Stimulated activated CD8-positive, alpha-beta memory T cell treated with anti-CD3 and anti-CD28 coated beads, Interleukin-4, amount 100 ng/mL, for 4 hours (primary cell): ENCODE measurements around the gene OLA1.
A peak's percentile ranks its signal among the peaks of the same experiment; 100 is the strongest.
"Not testable (repeated sequence)": the region's sequence is repeated elsewhere in the genome, so short reads cannot be mapped to it uniquely, and the experiment has no call there.

Experiments
- DNase-seq, 2 donors: peaks; one replicate each; pipeline ENCODE4 v3.0.0-alpha.2; 2020; ENCODE audit warnings: low read depth in 2 of 2, low spot score in 1 of 2

The OLA1 gene

DNA sequence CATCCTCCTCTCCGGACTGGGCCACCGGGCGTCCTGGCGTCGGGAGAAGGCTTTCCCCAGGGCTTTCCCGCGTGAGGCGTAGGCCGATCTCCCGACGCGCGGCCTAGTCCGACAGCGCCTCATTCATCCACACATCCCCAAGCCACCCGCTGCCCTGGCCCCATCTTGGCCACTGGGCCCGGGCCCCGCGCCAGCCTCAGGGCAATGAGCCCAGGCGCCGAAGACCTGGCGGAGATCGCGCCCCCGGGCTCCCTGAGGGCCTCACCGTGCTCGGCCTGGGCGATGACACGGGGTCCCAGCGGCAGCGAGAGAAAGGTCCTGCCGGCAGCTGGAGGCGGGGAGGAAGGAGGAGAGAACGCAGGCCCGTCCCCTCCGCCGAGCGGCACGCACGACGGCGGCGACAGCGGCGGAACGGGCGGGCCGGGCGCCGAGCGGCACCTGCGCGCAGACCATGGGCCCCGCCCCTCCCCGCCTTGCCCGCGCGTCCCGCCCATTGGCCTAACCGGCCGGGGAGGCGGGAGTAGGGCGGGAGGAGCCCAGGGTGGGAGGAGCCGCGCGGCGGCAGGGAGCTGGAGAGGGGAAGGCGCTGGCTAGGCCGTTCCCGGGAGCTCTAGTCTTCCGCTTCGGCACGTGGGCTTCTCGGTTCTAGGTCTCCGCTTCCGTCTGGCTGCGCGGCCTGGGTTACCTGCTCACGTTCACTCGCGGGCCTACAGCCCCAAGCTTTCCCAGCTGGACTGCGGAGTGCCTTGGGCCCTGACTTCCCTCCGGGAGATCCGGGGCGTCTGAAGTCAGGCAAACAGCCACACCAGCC is at the start of gene OLA1:
Gene OLA1, minus strand, starts transcription at position 346 of the 811 bp plus-strand sequence. CDS start 1,717 bp downstream, outside the sequence.
- peak; percentile 90 to 92 for DNase-seq

DNA sequence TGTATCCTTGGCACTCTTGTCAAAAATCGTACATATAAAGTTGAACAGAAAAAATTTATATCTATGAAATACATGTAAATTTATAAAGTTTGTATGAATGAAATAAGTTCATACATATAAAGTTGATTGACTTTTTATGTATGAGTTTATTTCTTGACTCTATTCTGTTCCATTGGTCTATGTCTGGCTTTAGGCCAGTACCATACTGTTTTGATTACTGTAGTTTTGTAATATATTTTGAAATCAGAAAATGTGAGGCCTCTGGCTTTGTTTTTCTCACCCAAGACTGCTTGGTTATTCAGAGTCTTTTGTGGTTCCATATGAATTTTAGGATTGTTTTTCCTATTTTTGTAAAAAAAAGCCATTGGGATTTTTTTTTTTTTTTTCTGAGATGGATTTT is 44.6 kb upstream of the OLA1 start:
- DNase-seq: no peak

- DNase-seq: no peak
Observed at GRCh38 chr2:174286172-174286571, 37.8 kb upstream of the OLA1 start.

DNA sequence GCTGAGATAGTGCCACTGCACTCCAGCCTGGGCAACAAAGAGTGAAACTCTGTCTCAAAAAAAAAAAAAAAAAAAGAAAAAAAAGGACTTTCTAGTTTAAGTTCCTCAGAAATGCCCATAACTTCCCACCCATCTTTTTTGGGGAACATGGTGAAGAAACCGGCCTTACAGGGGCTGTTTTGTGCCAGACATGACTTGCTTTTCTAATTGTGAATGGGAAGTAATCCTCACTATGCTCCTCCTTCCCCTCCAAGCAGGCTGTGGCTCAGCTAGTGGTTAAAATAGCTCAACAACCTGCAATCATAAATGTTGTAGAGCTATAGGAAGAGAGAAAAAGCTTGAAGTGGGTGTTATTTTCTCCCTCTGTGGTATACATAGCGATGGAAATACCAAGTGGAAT is 34.1 kb upstream of the OLA1 start:
- no peak for DNase-seq

DNA sequence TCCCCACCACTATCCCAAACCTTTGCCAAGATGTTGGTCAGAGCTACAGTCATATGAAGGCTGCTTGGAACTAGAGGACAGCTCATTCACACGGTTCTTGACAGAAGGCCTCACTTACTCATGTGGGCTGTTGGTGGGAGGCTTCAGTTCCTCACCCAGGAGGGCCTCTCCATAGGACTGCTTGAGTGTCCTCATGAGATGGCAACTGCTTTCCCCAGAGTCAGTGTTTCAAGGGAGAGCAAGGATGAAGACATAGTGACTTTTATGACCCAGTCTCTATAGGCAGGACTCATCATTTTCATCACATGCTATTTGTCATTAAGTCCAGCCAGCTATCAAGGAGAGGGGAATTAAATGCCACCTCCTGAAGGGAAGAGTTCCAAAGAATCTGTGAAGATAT is 33.4 kb upstream of the OLA1 start:
- no peak for DNase-seq

DNA sequence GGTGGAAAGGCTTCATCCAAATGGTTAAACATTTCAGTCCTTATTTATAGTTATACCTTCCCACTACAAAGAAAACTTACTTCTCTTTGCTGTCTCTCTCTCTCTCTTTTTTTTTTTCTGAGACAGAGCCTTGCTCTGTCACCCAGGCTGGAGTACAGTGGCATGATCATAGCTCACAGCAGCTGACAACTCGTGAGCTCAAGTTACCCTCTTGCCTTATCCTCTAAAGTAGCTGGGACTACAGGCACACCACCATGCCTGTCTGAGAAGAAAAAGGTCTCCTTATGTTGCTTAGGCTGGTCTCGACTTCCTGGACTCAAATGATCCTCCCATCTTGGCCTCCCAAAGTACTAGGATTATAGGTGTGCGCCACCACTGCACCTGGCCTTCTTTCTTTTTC is 32.3 kb upstream of the OLA1 start:
- no peak for DNase-seq

DNA sequence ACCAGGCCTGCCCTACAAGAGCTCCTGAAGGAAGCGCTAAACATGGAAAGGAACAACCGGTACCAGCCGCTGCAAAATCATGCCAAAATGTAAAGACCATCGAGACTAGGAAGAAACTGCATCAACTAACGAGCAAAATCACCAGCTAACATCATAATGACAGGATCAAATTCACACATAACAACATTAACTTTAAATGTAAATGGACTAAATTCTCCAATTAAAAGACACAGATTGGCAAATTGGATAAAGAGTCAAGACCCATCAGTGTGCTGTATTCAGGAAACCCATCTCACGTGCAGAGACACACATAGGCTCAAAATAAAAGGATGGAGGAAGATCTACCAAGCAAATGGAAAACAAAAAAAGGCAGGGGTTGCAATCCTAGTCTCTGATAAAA is 21.9 kb upstream of the OLA1 start:
- not testable (repeated sequence) for DNase-seq

DNA sequence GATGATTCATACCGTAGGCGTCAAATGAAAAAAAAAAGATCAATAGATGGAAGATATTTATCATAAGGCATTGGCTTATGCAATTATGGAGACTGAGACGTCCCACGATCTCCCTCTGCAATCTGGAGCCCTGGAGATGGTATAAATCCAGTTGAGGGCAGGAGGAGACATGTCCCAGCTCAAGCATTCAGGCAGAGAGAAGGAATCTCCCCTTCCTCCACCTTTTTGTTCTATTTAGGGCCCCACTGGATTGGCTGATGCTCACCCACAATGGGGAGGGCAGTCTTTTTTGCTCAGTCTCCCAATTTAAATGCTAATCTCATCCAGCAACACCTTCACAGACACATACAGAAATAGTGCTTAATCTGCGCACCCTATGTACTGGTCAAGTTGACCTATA is 18.0 kb upstream of the OLA1 start:
- DNase-seq: no peak

- DNase-seq: no peak
Observed at GRCh38 chr2:174263997-174264396, 15.7 kb upstream of the OLA1 start.

DNA sequence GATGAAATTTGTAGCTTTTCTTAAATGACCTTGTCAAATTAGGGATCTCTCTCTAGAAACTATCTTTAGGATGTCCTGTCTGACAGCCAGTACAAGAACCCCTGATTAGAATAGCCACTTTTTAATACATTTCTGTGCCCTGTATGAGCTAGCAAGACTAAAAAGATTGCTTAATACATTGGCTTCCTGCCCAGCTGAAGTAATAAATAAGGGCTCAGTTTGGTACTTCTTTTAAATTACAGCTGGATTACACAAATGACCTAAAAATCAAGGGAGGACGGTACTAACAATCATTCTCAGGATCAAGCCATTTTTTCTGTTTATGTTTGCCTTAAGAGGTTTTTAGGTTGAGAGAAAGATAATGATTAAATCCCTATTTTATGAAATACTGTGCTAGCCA is 11.6 kb upstream of the OLA1 start:
- no peak for DNase-seq

DNA sequence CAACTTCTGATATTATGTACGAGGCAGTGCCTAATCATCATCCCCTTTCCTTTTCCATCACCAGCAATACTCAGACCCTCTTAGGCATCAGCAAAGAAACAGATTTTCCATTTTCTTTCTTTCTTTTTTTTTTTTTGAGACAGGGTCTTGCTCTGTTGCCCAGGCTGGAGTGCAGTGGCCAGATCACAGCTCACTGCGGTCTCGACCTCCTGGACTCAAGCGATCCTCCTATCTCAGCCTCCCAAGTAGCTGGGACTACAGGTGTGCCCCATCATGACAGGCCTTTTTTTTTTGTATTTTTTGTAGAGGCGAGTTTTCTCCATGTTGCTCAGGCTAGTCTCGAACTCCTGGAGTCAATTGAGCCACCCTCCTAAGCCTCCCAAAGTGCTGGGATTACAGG is 5.9 kb upstream of the OLA1 start:
- DNase-seq: no peak

DNA sequence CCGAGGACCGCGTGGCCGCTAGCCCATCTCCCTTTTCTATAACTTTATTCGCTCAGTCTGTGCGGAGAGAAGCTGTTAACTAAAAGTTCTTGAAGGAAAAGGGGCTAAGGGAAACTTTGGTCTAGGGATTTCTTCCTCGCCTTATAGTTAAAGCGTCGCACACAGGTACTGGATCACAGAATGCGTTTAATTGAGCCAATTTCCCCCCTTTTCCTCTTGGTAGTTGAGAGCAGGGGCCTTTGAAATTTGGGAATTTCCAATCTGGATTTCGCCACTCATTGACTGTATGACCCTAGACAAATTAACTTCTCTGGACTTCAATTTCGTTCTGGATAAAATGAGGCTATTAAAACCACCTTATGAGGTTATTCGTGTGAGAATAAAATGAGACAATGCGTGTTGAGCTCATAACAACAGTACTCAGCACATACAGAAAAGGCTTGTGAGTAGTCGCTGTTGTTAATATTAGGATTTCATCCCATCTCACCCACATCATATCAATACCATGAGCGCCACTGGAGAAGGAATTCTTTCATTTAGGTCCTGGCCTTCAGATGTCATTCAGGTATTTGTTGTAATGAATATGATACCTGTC is 763 bp upstream of the OLA1 start:
- no peak for DNase-seq

DNA sequence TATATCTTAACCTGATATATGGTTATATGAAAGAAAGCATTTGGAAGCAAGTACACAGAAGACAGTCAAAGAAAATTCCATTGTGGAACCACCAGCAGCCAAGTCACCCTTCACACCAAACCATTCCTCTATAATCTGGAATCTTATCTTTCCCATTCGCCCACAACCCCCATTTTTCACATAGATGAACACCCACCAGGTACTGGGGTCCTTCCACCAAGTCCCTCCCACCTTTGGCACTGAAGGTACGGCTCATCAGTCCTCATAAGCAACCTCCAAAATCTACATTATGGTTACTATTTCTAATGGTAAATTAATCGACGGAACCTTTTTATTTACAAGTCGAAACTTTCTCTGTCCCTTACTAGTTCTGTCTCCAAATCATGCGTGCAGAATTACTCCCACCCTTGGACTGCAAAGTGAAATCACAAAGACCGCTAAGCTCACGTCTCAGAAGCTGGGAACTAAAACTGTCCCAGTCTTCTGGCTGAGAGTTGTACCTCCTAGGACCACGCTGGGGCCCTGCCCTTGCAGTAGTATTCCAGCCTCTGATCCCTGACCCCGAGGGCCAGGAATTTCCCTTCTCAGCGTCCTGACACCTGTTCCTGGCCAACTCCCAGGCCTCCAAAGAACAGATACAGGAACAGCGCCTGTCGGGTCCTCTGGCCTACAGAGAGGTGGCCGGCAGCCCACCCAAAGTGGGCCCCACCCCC is 702 bp downstream of the OLA1 start:
- DNase-seq: no peak

- DNase-seq: no peak
Observed at GRCh38 chr2:174246944-174247381, 1.4 kb downstream of the OLA1 start.

- DNase-seq: not testable (repeated sequence)
Observed at GRCh38 chr2:174245628-174246027, 2.7 kb downstream of the OLA1 start.

GRCh38 chr2:174245065-174245464 is 3.3 kb downstream of the OLA1 start:
- DNase-seq: no peak

- DNase-seq: no peak
Observed at GRCh38 chr2:174243812-174244211, 4.5 kb downstream of the OLA1 start.

DNA sequence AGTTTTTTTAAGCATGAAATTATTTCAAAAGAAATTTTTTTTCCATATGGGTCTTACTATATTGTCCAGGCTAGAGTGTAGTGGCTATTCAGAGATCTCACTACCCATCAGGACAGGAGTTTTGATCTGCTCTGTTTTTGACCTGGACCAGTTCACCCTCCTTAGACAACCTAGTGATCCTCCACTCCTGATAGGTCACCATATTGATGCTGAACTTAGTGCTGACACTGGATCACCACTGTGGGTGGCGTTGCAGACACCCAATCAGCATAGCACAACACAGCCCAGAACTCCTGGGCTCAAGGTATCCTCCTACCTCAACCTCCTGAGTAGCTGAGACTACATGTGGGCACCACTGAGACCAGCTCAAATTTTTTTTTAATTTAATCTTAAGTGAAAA is 8.2 kb downstream of the OLA1 start:
- no peak for DNase-seq

- DNase-seq: no peak
Observed at GRCh38 chr2:174236429-174236828, 11.9 kb downstream of the OLA1 start.

DNA sequence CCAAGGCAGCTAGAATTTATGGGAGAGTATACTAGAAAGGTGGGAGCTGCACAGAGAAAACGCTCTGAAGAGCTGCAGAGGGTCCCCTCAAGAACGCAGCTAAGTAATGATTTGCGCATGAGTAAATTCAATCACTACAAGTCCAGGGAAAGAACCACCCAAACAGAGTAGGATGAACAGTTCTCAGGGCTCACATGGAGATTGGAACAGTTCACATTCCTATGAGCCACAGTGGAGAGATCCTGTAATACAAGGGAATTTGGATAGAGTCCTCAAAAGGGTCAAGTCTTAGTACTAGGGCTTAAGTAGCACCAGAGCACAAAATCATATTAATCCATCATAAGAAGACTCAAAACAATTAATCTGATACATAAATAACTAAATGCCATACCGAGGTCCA is 12.7 kb downstream of the OLA1 start:
- no peak for DNase-seq

- DNase-seq: no peak
Observed at GRCh38 chr2:174233771-174234275, 14.5 kb downstream of the OLA1 start.

GRCh38 chr2:174227748-174228147 is 20.6 kb downstream of the OLA1 start:
- DNase-seq: no peak
